MCF 10A (cell line): ENCODE data around the gene NSF. TPM values are rescaled to one million over a fixed set of nuclear protein-coding genes. Genes with fewer than 3 reads are reported as not detected.

ENCODE experiments used
- BruUV-seq: library from RNA; stranded (reverse); fragments of 400-500 nt; replicated peaks from 2 replicates; lab custom pipeline; 2021; lab: Mats Ljungman, UMichigan
- CTCF ChIA-PET: fragments of 300-600 bp; sonication (Branson Sonifier 250); formaldehyde crosslinking; extraction: SDS; loops from one replicate; lab custom pipeline; 2021; ENCODE audit warnings: antibody characterized with exemption, inconsistent platforms; lab: Yijun Ruan, JAX
- POLR2A ChIA-PET: fragments of 300-600, 350-650 bp; sonication (Branson Sonifier 250); formaldehyde crosslinking; extraction: SDS; loops from one replicate; lab custom pipeline; 2020; ENCODE audit warnings: antibody characterized with exemption, inconsistent platforms; lab: Yijun Ruan, JAX
- DNase-seq: peaks from one replicate; pipeline ENCODE4 v3.0.0-alpha.2; 2018; ENCODE audit not compliant: unreplicated experiment
- H3K27ac Mint-ChIP-seq: one replicate; pipeline ENCODE4 v1.8.0; 2022; ENCODE audit warnings: mild to moderate bottlenecking, low read depth, mixed read lengths; ENCODE audit not compliant: unreplicated experiment
- H3K27me3 Mint-ChIP-seq: one replicate; pipeline ENCODE4 v1.8.0; 2022; ENCODE audit warnings: mixed read lengths; ENCODE audit not compliant: insufficient read depth, unreplicated experiment
- H3K36me3 Mint-ChIP-seq: one replicate; pipeline ENCODE4 v1.8.0; 2022; ENCODE audit warnings: mild to moderate bottlenecking, moderate library complexity, mixed read lengths; ENCODE audit not compliant: insufficient read depth, unreplicated experiment
- H3K4me1 Mint-ChIP-seq: one replicate; pipeline ENCODE4 v1.8.0; 2022; ENCODE audit warnings: mixed read lengths; ENCODE audit not compliant: insufficient read depth, unreplicated experiment
- H3K4me3 Mint-ChIP-seq: one replicate; pipeline ENCODE4 v1.8.0; 2022; ENCODE audit warnings: mild to moderate bottlenecking, moderate library complexity, mixed read lengths; ENCODE audit not compliant: unreplicated experiment
- H3K9me3 Mint-ChIP-seq: one replicate; pipeline ENCODE4 v1.8.0; 2022; ENCODE audit warnings: mixed read lengths; ENCODE audit not compliant: unreplicated experiment
- intact Hi-C: fragments of 100-400 bp; cut with micrococcal nuclease; formaldehyde crosslinking; loops from 2 replicates; pipeline ENCODE4 v1.14.1; 2022
- total RNA-seq: library from RNA; stranded (reverse); gene quantifications from 2 replicates; pipeline ENCODE4 v1.2.3, GENCODE V29; 2022
- TF ChIP-seq, protein P1 (sequence below): fragments of 200-600 bp; IDR thresholded peaks from one replicate; pipeline ENCODE4 v1.8.0; 2022; ENCODE audit warnings: antibody characterized with exemption, mild to moderate bottlenecking; ENCODE audit not compliant: unreplicated experiment

Gene NSF
- total RNA-seq, 1 experiment from 2014 or later, result 21.1 TPM

DNA sequence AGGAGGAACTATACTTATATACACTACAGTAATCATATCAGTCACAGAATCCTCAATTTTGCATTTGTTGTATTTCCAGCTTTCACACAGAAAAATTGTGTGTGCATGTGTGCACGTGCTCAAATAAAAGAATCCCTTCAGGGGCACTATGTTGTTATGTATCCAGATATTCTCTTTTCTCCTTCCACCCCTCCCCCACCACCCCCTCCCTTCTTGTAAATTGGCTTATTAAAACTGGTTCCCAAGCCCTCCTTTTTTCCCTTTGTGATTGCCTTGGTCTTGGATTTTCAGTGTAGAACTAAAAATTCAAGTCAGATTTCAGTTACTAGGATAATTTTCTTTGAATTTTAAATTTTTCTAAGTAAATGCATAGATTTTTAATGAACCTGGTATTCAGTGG is 141.7 kb downstream of the NSF start:
- no TSS peak for BruUV-seq
- no peak for DNase-seq
- Mint-ChIP-seq H3K27ac (no peak overlapping the region), H3K9me3 (no peaks in the 10 kb centered on the region), H3K4me3 (no peak overlapping the region), H3K36me3 (no peaks in the 10 kb centered on the region), H3K27me3 (no peaks in the 10 kb centered on the region), H3K4me1 (peaks cover 7% of the 10 kb centered on the region)
- intact Hi-C loops, result no loop called here
- TF ChIP-seq, protein P1, sequence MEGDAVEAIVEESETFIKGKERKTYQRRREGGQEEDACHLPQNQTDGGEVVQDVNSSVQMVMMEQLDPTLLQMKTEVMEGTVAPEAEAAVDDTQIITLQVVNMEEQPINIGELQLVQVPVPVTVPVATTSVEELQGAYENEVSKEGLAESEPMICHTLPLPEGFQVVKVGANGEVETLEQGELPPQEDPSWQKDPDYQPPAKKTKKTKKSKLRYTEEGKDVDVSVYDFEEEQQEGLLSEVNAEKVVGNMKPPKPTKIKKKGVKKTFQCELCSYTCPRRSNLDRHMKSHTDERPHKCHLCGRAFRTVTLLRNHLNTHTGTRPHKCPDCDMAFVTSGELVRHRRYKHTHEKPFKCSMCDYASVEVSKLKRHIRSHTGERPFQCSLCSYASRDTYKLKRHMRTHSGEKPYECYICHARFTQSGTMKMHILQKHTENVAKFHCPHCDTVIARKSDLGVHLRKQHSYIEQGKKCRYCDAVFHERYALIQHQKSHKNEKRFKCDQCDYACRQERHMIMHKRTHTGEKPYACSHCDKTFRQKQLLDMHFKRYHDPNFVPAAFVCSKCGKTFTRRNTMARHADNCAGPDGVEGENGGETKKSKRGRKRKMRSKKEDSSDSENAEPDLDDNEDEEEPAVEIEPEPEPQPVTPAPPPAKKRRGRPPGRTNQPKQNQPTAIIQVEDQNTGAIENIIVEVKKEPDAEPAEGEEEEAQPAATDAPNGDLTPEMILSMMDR, result no peak
- POLR2A ChIA-PET, result interaction anchor here (1.5 kb wide), 1 partner anchor 9 kb away, joined by 9 read pairs; no protein-coding TSS in a partner anchor
- CTCF ChIA-PET, result no interaction called here

DNA sequence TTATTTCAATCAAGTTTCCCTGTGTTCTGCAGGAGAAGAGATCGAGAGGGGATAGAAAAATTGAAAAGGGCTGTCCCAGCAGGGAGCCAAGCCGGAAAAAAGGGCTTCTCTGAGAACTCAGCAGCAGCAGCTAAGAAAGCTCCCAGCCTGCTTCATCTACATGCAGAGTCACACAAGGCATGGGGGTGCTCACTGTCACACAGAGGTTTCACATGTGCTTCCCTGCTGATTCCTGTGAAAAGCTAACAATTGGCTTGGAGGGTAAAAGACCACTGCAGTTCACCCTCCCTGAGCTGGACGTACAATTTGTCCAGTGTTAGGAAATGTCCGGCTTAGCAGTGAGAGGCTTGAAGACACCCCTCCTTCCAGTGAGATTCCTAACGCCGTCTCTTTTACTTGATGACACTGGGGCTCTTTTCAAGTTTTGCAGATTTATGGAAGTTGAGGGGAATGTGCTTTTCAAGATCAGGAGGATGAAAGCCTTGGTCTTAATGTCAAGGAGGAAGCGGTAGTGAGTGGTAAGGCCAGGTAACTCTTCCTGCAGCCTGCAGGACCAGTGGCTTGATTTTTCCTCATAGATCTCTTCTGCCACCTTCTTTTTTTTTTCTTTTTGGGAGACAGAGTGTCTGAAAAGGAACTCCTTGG is 142.4 kb downstream of the NSF start:
- H3K36me3 Mint-ChIP-seq, result no peaks in the 10 kb centered on the region
- POLR2A ChIA-PET, result no interaction called here
- TF ChIP-seq, protein P1, result no peak
- H3K27me3 Mint-ChIP-seq, result no peaks in the 10 kb centered on the region
- intact Hi-C loops, result no loop called here
- BruUV-seq, result no TSS peak
- DNase-seq, result no peak
- no peak overlapping the region for H3K4me3 Mint-ChIP-seq
- H3K4me1 Mint-ChIP-seq, result no peaks in the 10 kb centered on the region
- H3K9me3 Mint-ChIP-seq, result no peaks in the 10 kb centered on the region
- H3K27ac Mint-ChIP-seq, result no peak overlapping the region
- CTCF ChIA-PET, result no interaction called here

DNA sequence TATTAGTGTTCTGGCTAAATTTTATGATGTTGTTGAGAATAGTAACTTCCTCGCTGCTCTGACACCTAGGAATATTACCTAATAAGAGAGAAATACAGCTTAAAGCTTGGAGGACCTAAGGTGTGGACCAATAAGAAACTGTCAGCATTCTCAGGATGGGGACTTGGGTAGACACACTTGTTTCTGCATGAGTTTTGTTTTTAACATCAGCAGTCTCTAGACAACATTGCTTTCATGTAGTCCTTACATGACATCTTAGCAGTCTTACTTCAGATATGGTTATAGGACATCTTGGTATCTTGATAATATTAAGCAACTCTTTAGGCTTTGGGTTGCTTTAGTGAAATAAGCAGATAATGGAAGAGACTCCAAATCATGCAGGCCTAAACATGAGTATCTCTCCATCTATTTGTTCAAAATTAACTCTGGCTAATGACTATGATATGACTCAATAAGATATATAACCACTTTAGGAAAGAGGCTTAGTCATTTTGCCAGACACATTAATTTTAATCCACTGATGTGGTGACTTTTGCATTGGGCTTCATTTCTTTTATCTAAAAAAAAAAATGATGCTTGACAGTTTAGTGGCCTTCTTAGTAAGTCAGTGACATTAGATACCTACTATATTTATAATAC is 143.5 kb downstream of the NSF start:
- Mint-ChIP-seq H3K4me3 (no peak overlapping the region), H3K9me3 (no peaks in the 10 kb centered on the region), H3K4me1 (no peaks in the 10 kb centered on the region), H3K27me3 (no peaks in the 10 kb centered on the region), H3K36me3 (no peaks in the 10 kb centered on the region), H3K27ac (no peak overlapping the region)
- POLR2A ChIA-PET, result no interaction called here
- intact Hi-C loops, result no loop called here
- peak; percentile 9 for DNase-seq
- BruUV-seq, result no TSS peak
- CTCF ChIA-PET, result no interaction called here
- TF ChIP-seq, protein P1, result no peak

DNA sequence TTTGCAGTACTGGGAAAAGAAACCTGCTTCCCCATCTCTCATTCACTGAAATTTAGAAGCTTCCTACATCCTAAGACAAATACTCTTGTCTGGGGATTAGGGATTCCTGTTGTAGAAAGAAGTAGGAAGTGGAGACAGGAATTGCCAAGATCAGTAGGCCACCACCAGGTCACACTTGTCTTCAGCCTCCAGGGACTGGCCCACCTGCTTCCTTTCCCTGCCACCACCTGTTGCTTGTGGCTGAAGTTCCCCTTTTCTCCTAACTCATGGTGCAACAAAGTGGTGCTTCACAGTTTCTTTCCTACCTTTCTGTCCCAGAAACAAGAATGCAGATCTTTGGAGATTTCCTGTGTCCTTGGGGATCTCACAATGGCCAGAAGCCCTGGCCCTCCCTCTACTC is 145.6 kb downstream of the NSF start:
- Mint-ChIP-seq H3K9me3 (no peaks in the 10 kb centered on the region), H3K4me3 (no peak overlapping the region), H3K27ac (no peak overlapping the region), H3K27me3 (no peaks in the 10 kb centered on the region), H3K4me1 (no peaks in the 10 kb centered on the region), H3K36me3 (no peaks in the 10 kb centered on the region)
- no peak for DNase-seq
- TF ChIP-seq, protein P1, result no peak
- BruUV-seq, result no TSS peak
- ChIA-PET CTCF (no interaction called here), POLR2A (no interaction called here)
- intact Hi-C loops, result no loop called here
